HepG2 (cell line): ENCODE results near the gene TP53TG5. TPM values are rescaled to one million over a fixed set of nuclear protein-coding genes. Genes with fewer than 3 reads are reported as not detected.

Experiments used
- AFF4 ChIP-seq: sonication (generic); formaldehyde crosslinking; IDR thresholded peaks from 2 replicates; pipeline ENCODE4 v1.4.0; 2020; ENCODE audit warnings: missing genetic modification reagents
- ELK4 ChIP-seq: sonication (generic); formaldehyde crosslinking; IDR thresholded peaks from 2 replicates; pipeline ENCODE4 v1.9.0; 2021; ENCODE audit warnings: missing genetic modification reagents, borderline replicate concordance
- MTF2 ChIP-seq: sonication (generic); formaldehyde crosslinking; IDR thresholded peaks from 2 replicates; pipeline ENCODE4 v1.5.0; 2020; ENCODE audit warnings: missing genetic modification reagents, borderline replicate concordance
- NRL ChIP-seq: sonication (generic); formaldehyde crosslinking; IDR thresholded peaks from 2 replicates; pipeline ENCODE4 v1.5.0; 2020; ENCODE audit warnings: missing genetic modification reagents, mild to moderate bottlenecking, moderate library complexity, borderline replicate concordance
- POLR2AphosphoS5 ChIP-seq: IDR thresholded peaks from 2 replicates; pipeline ENCODE4 v1.6.1; 2012; ENCODE audit warnings: low read depth, low read length
- STAG1 ChIP-seq: sonication (generic); formaldehyde crosslinking; IDR thresholded peaks from 2 replicates; pipeline ENCODE4 v1.4.0; 2020; ENCODE audit warnings: missing genetic modification reagents
- THAP9 ChIP-seq: sonication (generic); formaldehyde crosslinking; IDR thresholded peaks from 2 replicates; pipeline ENCODE4; 2020; ENCODE audit warnings: missing genetic modification reagents, mild to moderate bottlenecking, borderline replicate concordance
- TMF1 ChIP-seq: sonication (generic); formaldehyde crosslinking; IDR thresholded peaks from 2 replicates; pipeline ENCODE4 v1.8.1; 2022; ENCODE audit warnings: low read depth, missing genetic modification reagents
- TP53 ChIP-seq: sonication (generic); formaldehyde crosslinking; conservative IDR thresholded peaks from 2 replicates; pipeline ENCODE4 v1.4.0; 2020; ENCODE audit warnings: missing genetic modification reagents
- ZFP41 ChIP-seq: sonication (generic); formaldehyde crosslinking; IDR thresholded peaks from 2 replicates; pipeline ENCODE4 v1.4.0; 2020; ENCODE audit warnings: mild to moderate bottlenecking, missing genetic modification reagents, borderline replicate concordance
- ZNF563 ChIP-seq: sonication (generic); formaldehyde crosslinking; IDR thresholded peaks from 2 replicates; pipeline ENCODE4 v1.8.0; 2022; ENCODE audit warnings: mild to moderate bottlenecking, moderate library complexity, missing genetic modification reagents
- ZNF687 ChIP-seq: sonication (generic); formaldehyde crosslinking; IDR thresholded peaks from 2 replicates; pipeline ENCODE4 v1.5.1; 2020; ENCODE audit warnings: mild to moderate bottlenecking, missing genetic modification reagents, moderate library complexity
- ZNF710 ChIP-seq: sonication (generic); formaldehyde crosslinking; IDR thresholded peaks from 2 replicates; pipeline ENCODE4 v1.5.0; 2020; ENCODE audit warnings: mild to moderate bottlenecking, missing genetic modification reagents, borderline replicate concordance
- polyA plus RNA-seq, 8 experiments: library from polyadenylated mRNA; depleted of rRNA in 3 of 8; stranded (reverse) in 7 of 8; unstranded in 1 of 8; fragments of >200 nt; fragmentation: Illumina TruSeq in 4 of 8; extraction: Trizol in 4 of 8; gene quantifications; 2 replicates each; pipeline versions ENCODE4 v1.2.1 to v1.2.3, GENCODE V29; 2011 to 2016; ENCODE audit warnings: low read depth in 4 of 8, missing spikeins in 1 of 8, mixed read lengths in 1 of 8; ENCODE audit not compliant: insufficient read depth in 1 of 8
- total RNA-seq, 5 experiments: library from RNA; depleted of rRNA; stranded (reverse); fragments of >200 nt; fragmentation: Illumina TruSeq; extraction: Trizol; gene quantifications; 2 replicates each; pipeline ENCODE4 v1.2.3, GENCODE V29; 2016; ENCODE audit warnings: low read depth in 1 of 5

The TP53TG5 gene
- total and polyA plus RNA-seq, 2 of the 13 experiments (the other 11 are each of a cell fraction or from before 2014, with no cell fraction given), result 0.11 TPM; not detected in 1

- TF ChIP-seq STAG1 (CRISPR knock-in tag) (peak; percentile 73), THAP9 (CRISPR knock-in tag) (peak; percentile 100), ZNF710 (CRISPR knock-in tag) (peak; percentile 88), ZFP41 (CRISPR knock-in tag) (peak; percentile 95; the same call in 1 of the 2 replicates), NRL (peak; percentile 99), ELK4 (CRISPR knock-in tag) (no peak), MTF2 (CRISPR knock-in tag) (no peak; the same call in 1 of the 2 replicates), ZNF563 (CRISPR knock-in tag) (peak; percentile 88; the same call in 1 of the 2 replicates), TP53 (no peak; the same call in 1 of the 2 replicates), POLR2AphosphoS5 (peak; percentile 92), ZNF687 (CRISPR knock-in tag) (peak; percentile 97), AFF4 (CRISPR knock-in tag) (no peak), TMF1 (CRISPR knock-in tag) (0 out of 2 replicates have a peak, but pooled peaks have one; percentile 31)
Observed at GRCh38 chr20:45362804-45363610, 15.1 kb downstream of the TP53TG5 start, which contains the start of gene SYS1 (continued).
